ENCODE results near the gene PNMA6F.

- TF ChIP-seq CTCF (IDR thresholded peaks at IDR 0.05), result no peak
- TF ChIP-seq POLR2A (IDR thresholded peaks at IDR 0.05), result no peak
Measured at GRCh38 chrX:153371256-153371655, 49.7 kb upstream of the PNMA6F start.

All from suprapubic skin (tissue), 3 donors.